Measurements from ENCODE around the gene PARP6. TPM values are rescaled to one million over a fixed set of nuclear protein-coding genes. Genes with fewer than 3 reads are reported as not detected.
A peak's percentile ranks its signal among the peaks of the same experiment; 100 is the strongest.

The PARP6 gene
- total RNA-seq, 3 donors from 2014 or later: 32.9 to 89.3 (median 61.4) TPM

DNA sequence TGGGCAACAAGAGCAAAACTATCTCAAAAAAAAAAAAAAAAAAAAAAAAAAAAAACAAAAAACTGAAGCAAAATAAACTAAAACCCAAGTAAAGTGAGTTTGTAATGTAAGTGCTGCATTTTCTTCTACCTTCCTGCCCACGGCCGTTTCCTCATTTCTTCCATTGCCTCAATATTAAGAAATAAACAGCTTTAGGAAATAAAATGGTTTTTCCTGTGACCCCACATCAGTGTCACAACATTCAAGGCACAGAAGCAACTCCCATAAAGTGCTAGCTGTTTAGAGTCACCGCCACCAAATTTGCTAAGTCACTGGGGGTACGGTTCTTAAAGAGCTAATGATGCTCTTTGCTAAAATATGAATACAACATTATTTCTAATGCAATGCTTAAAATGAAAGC, 44.6 kb downstream of the PARP6 start:
- no peak overlapping the region for H3K4me3 ChIP-seq
- ATAC-seq (no peak), DNase-seq (no peak)
- H3K36me3 ChIP-seq (ENCODE audit: low read depth): no peaks in the 10 kb centered on the region
- TF ChIP-seq, protein P1, sequence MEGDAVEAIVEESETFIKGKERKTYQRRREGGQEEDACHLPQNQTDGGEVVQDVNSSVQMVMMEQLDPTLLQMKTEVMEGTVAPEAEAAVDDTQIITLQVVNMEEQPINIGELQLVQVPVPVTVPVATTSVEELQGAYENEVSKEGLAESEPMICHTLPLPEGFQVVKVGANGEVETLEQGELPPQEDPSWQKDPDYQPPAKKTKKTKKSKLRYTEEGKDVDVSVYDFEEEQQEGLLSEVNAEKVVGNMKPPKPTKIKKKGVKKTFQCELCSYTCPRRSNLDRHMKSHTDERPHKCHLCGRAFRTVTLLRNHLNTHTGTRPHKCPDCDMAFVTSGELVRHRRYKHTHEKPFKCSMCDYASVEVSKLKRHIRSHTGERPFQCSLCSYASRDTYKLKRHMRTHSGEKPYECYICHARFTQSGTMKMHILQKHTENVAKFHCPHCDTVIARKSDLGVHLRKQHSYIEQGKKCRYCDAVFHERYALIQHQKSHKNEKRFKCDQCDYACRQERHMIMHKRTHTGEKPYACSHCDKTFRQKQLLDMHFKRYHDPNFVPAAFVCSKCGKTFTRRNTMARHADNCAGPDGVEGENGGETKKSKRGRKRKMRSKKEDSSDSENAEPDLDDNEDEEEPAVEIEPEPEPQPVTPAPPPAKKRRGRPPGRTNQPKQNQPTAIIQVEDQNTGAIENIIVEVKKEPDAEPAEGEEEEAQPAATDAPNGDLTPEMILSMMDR (IDR thresholded peaks at IDR 0.05): no peak
- H3K4me1 ChIP-seq (ENCODE audit: low read depth): peaks cover 30% of the 10 kb centered on the region
- intact Hi-C loops (cut with DNase I, micrococcal nuclease): no loop called here
- H3K9me3 ChIP-seq: no peaks in the 10 kb centered on the region

DNA sequence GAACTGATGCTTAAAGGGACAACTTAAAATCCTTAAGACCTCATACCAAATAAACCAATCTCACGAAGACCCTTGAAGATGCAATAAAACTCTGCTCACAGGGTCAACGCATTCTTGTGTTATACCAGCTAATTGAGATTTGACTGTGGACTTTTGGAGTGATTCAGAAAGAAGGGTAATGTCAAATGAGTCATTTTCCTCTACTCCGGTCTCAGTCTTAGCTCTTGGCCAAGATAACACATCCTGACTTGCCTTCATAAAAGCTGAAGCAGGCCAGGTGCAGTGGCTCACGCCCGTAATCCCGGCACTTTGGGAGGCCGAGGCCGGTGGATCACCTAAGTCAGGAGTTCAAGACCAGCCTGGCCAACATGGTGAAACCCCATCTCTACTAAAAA, 45.2 kb downstream of the PARP6 start:
- H3K4me3 ChIP-seq: no peak overlapping the region
- H3K4me1 ChIP-seq (ENCODE audit: low read depth): peaks cover 25% of the 10 kb centered on the region

DNA sequence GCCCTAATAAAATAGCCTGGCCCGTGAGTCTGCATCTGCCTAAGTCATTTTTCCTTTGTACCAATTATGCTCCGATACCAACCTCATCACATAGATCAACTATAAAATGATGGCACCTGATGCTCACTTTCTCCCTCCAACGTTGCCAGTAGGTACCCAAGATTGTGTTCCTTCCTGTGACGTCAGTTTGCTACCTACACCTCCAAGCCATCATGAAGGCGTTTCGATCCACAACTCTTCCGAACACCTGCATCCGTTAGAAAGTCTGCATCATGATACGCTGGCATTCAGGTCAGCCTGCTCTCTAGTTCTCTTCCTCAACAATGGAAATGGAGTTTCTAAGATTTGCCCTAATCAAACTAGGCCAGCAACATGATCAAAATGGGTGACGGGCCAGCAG, 49.1 kb downstream of the PARP6 start:
- ATAC-seq (no peak), DNase-seq (no peak)
- TF ChIP-seq, protein P1 (IDR thresholded peaks at IDR 0.05): no peak
- peaks cover 9% of the 10 kb centered on the region for H3K4me1 ChIP-seq (ENCODE audit: low read depth)
- no peaks in the 10 kb centered on the region for H3K9me3 ChIP-seq
- H3K4me3 ChIP-seq: no peak overlapping the region
- no peaks in the 10 kb centered on the region for H3K36me3 ChIP-seq (ENCODE audit: low read depth)
- intact Hi-C loops (cut with DNase I, micrococcal nuclease): no loop called here

More for the DNA sequence above, 45.2 kb downstream of the PARP6 start:
- DNase-seq: peak in 1 of 3 donors; percentile 50
- intact Hi-C loops (cut with DNase I, micrococcal nuclease): no loop called here
- TF ChIP-seq, protein P1 (IDR thresholded peaks at IDR 0.05): no peak
- ATAC-seq: no peak
- H3K9me3 ChIP-seq: no peaks in the 10 kb centered on the region
- H3K36me3 ChIP-seq (ENCODE audit: low read depth): no peaks in the 10 kb centered on the region

DNA sequence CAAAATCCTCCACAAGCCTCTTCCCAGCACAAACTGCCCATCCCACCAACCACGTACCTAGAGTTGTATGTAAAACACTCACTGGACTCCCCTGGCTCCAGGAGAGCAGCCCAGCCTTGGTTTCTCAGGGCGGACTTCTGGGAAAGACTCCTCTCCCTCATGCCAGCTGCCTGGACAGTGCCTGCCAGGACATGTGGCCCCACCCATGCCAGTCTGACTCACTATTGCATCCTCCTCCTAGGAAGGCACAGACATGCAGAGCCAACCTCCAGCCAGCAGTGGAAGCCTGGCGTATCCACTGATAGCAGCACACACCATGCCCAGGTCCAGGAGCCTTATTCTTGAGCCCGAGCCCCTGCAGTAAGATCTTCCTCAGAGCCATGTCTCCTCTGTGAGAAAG, 50.0 kb downstream of the PARP6 start:
- TF ChIP-seq, protein P1 (IDR thresholded peaks at IDR 0.05): no peak
- H3K36me3 ChIP-seq (ENCODE audit: low read depth): no peaks in the 10 kb centered on the region
- ATAC-seq (peak; percentile 72), DNase-seq (peak in 2 of 3 donors; percentile 39 to 54)
- H3K4me1 ChIP-seq (ENCODE audit: low read depth): peaks cover 9% of the 10 kb centered on the region
- H3K9me3 ChIP-seq: no peaks in the 10 kb centered on the region
- intact Hi-C loops (cut with DNase I, micrococcal nuclease): no loop called here
- no peak overlapping the region for H3K4me3 ChIP-seq

DNA sequence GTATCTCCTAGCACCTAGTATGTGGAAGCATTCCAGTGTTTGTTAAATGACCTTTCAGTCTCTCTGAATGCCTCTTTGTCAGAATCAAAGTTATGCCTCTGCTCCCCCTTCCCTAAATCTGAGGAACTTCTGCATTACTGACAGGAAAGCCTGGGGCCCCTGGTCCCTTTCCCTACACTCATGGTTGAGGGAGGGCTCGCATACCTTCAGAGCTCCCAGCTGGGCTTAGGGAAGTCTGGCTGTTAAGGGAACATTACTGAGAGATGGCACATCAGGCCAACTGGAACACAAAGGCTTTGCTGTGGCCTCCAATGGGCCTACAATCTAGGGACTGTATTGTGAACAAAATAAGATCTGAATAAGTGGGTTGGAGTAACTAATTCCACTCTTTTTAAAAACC, 51.7 kb downstream of the PARP6 start:
- intact Hi-C loops (cut with DNase I, micrococcal nuclease): no loop called here
- DNase-seq: no peak
- no peaks in the 10 kb centered on the region for H3K9me3 ChIP-seq
- no peak for ATAC-seq
- TF ChIP-seq, protein P1 (IDR thresholded peaks at IDR 0.05): no peak
- H3K36me3 ChIP-seq (ENCODE audit: low read depth): peaks cover 7% of the 10 kb centered on the region
- H3K4me3 ChIP-seq: no peak overlapping the region
- H3K4me1 ChIP-seq (ENCODE audit: low read depth): no peaks in the 10 kb centered on the region

DNA sequence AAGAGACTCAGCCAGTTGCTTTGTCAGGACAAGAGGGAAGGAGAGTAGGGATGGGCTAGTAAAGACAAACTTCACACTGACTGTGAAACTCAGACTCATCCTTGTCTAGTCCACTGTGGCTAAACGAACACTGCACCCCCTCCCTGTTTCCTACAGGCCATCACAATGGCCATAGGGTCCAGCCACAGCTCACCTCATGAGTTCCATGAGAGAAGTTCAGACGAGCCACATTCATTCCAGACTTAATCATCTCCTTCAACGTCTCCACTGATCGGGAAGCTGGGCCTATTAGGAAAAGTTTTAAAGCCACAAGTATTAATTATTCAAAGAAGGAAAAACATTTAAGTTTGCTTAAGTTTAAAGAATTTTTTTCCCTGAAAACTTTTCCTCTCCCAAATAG, 55.1 kb downstream of the PARP6 start:
- no peak for DNase-seq
- no peak for ATAC-seq
- intact Hi-C loops (cut with DNase I, micrococcal nuclease): no loop called here
- H3K4me3 ChIP-seq: no peak overlapping the region
- peaks cover 25% of the 10 kb centered on the region for H3K36me3 ChIP-seq (ENCODE audit: low read depth)
- TF ChIP-seq, protein P1 (IDR thresholded peaks at IDR 0.05): no peak
- H3K9me3 ChIP-seq: no peaks in the 10 kb centered on the region
- no peaks in the 10 kb centered on the region for H3K4me1 ChIP-seq (ENCODE audit: low read depth)
